ENCODE data around the gene ME2. TPM values are rescaled to one million over a fixed set of nuclear protein-coding genes. Genes with fewer than 3 reads are reported as not detected.

The ME2 gene
- total RNA-seq, 1 experiment from 2014 or later, result 49.0 TPM

- DNase-seq (ENCODE audit: low read depth, low spot score), result no peak
- ATAC-seq, result no peak
- Histone ChIP-seq H2AFZ (ENCODE audit: low read depth, low read length, poor library complexity, severe bottlenecking) (no peak overlapping the region), H3K4me3 (replicated peaks in 1 of 2; ENCODE audit: low read depth in 1 of 2, low read length in 2 of 2) (no peak overlapping the region), H4K20me1 (ENCODE audit: insufficient read depth) (no peaks in the 10 kb centered on the region), H3K9me3 (ENCODE audit: control insufficient read depth in 1 of 2, insufficient read depth in 1 of 2, low read depth in 1 of 2, low read length in 2 of 2) (no peaks in the 10 kb centered on the region), H3K4me1 (ENCODE audit: control insufficient read depth in 1 of 2, insufficient read depth in 2 of 2, low read length in 2 of 2) (peaks cover 0 to 9% of the 10 kb centered on the region in 2 experiments; a peak in 2 of 4 replicates), H3K27me3 (ENCODE audit: insufficient read depth, low read length) (no peaks in the 10 kb centered on the region), H3K27ac (ENCODE audit: low read depth, low read length) (no peak overlapping the region), H3K79me2 (ENCODE audit: insufficient read depth, low read length) (no peaks in the 10 kb centered on the region), H3K9me2 (ENCODE audit: insufficient read depth) (no peaks in the 10 kb centered on the region), H3K4me2 (ENCODE audit: low read length) (no peak overlapping the region), H3K36me3 (ENCODE audit: control insufficient read depth in 1 of 2, insufficient read depth in 2 of 2, low read length in 2 of 2) (no peaks in the 10 kb centered on the region), H3K9ac (ENCODE audit: low read length) (no peak overlapping the region)
- BruUV-seq (replicated peaks), result no TSS peak
- CTCF ChIA-PET, result no interaction called here
- POLR2A ChIA-PET, result no interaction called here
- intact Hi-C loops (cut with micrococcal nuclease), result no loop called here
- RAD21 ChIA-PET (ENCODE audit: low non-redundant PET in 1 of 2, low total read pairs in 2 of 2, uncharacterized antibody in 2 of 2, unreplicated experiment in 2 of 2), result no interaction called here
- TF ChIP-seq EZH2phosphoT487 (IDR thresholded peaks at IDR 0.05; ENCODE audit: borderline replicate concordance) (no peak), ELF1 (IDR thresholded peaks at IDR 0.05; ENCODE audit: borderline replicate concordance, low read depth) (no peak), SRF (IDR thresholded peaks at IDR 0.05; ENCODE audit: low read depth) (no peak), TCF7L2 (IDR thresholded peaks at IDR 0.05; ENCODE audit: borderline replicate concordance, extremely low read depth, insufficient read depth, insufficient read length) (no peak), MAX (IDR thresholded peaks at IDR 0.05) (no peak), RAD21 (IDR thresholded peaks at IDR 0.05; ENCODE audit: low read depth) (no peak), YY1 (IDR thresholded peaks at IDR 0.05; ENCODE audit: extremely low read depth, insufficient replicate concordance, low read depth, low read length) (no peak), REST (IDR thresholded peaks at IDR 0.05; ENCODE audit: low read depth) (no peak), SIN3A (IDR thresholded peaks at IDR 0.05; ENCODE audit: low read depth) (no peak), ZBTB33 (IDR thresholded peaks at IDR 0.05; ENCODE audit: extremely low read depth, insufficient replicate concordance, low read length) (no peak), POLR2A (IDR thresholded peaks at IDR 0.05; ENCODE audit: borderline replicate concordance, extremely low read depth, insufficient read depth, insufficient read length) (no peak), CBX3 (IDR thresholded peaks at IDR 0.05; ENCODE audit: low read depth) (no peak), JUND (IDR thresholded peaks at IDR 0.05) (no peak), EGR1 (IDR thresholded peaks at IDR 0.05; ENCODE audit: low read depth) (no peak), FOSL1 (IDR thresholded peaks at IDR 0.05; ENCODE audit: low read depth) (no peak), ZFX (IDR thresholded peaks at IDR 0.05) (no peak)
These were observed 36.1 kb upstream of the ME2 start for GRCh38 chr18:50842846-50843245.

All from HCT116 (cell line).